GM12878 (cell line): ENCODE data around the gene BRF1. TPM values are rescaled to one million over a fixed set of nuclear protein-coding genes. Genes with fewer than 3 reads are reported as not detected.

Experiments used
- BRCA1 ChIP-seq: IDR thresholded peaks from 2 replicates; pipeline ENCODE4 v1.6.1; 2011; ENCODE audit warnings: low read depth, low read length, improper control_type of control experiment
- CEBPB ChIP-seq, 2 experiments: fragments of 150-350 bp in 1 of 2; IDR thresholded peaks; 2 replicates each; pipeline ENCODE4 v1.6.1; 2012 to 2014; ENCODE audit warnings: low read depth in 2 of 2, low read length in 2 of 2, borderline replicate concordance in 1 of 2, inconsistent platforms in 1 of 2
- CEBPZ ChIP-seq: fragments of 150-350 bp; IDR thresholded peaks from 2 replicates; pipeline ENCODE4 v1.6.1; 2016; ENCODE audit warnings: low read depth, low read length
- CHD1 ChIP-seq: IDR thresholded peaks from 2 replicates; pipeline ENCODE4 v1.6.1; 2012; ENCODE audit warnings: low read depth, low read length, improper control_type of control experiment
- EP300 ChIP-seq, 2 experiments: fragments of 150-350 bp in 1 of 2; IDR thresholded peaks; 2 replicates each; pipeline ENCODE4 v1.6.1; 2011 to 2012; ENCODE audit warnings: low read depth in 2 of 2, low read length in 2 of 2, borderline replicate concordance in 1 of 2, improper control_type of control experiment in 1 of 2, inconsistent platforms in 1 of 2; ENCODE audit not compliant: control insufficient read depth in 1 of 2
- ESRRA ChIP-seq: IDR thresholded peaks from 2 replicates; pipeline ENCODE4 v1.6.1; 2012; ENCODE audit warnings: mild to moderate bottlenecking, low read length, improper control_type of control experiment
- GATAD2B ChIP-seq: fragments of 450-650 bp; conservative IDR thresholded peaks from 2 replicates; pipeline ENCODE4 v1.6.1; 2017; ENCODE audit warnings: low read depth, mild to moderate bottlenecking, moderate library complexity
- HDAC2 ChIP-seq: fragments of 200-600 bp; sonication (generic); IDR thresholded peaks from 2 replicates; pipeline ENCODE4 v1.6.1; 2017
- MEF2B ChIP-seq: fragments of 450-650 bp; IDR thresholded peaks from 2 replicates; pipeline ENCODE4 v1.6.1; 2018; ENCODE audit warnings: mild to moderate bottlenecking, moderate library complexity; ENCODE audit not compliant: partially characterized antibody, poor library complexity, severe bottlenecking
- MYC ChIP-seq: IDR thresholded peaks from 2 replicates; pipeline ENCODE4 v1.6.1; 2011; ENCODE audit warnings: mild to moderate bottlenecking, low read length, moderate library complexity, inconsistent platforms; ENCODE audit not compliant: insufficient read depth, insufficient replicate concordance, insufficient read length, severe bottlenecking
- NBN ChIP-seq: fragments of 450-650 bp; IDR thresholded peaks from 2 replicates; pipeline ENCODE4 v1.6.1; 2016
- NFYB ChIP-seq: IDR thresholded peaks from 2 replicates; pipeline ENCODE4 v1.6.1; 2011; ENCODE audit warnings: low read depth, mild to moderate bottlenecking, low read length, improper control_type of control experiment, moderate library complexity; ENCODE audit not compliant: insufficient read depth
- PAX5 ChIP-seq: IDR thresholded peaks from 2 replicates; pipeline ENCODE4 v1.6.1; 2011; ENCODE audit warnings: low read depth, low read length, borderline replicate concordance
- POLR2A ChIP-seq: IDR thresholded peaks from 2 replicates; pipeline ENCODE4 v1.6.1; 2011; ENCODE audit warnings: low read depth, mild to moderate bottlenecking, low read length
- RAD51 ChIP-seq: fragments of 450-650 bp; IDR thresholded peaks from 2 replicates; pipeline ENCODE4 v1.6.1; 2016; ENCODE audit warnings: moderate library complexity, mild to moderate bottlenecking, inconsistent platforms
- SKIL ChIP-seq: fragments of 450-650 bp; IDR thresholded peaks from 2 replicates; pipeline ENCODE4 v1.6.1; 2017; ENCODE audit warnings: mild to moderate bottlenecking, low read depth, inconsistent platforms; ENCODE audit not compliant: poor library complexity, severe bottlenecking
- SPI1 ChIP-seq: IDR thresholded peaks from 2 replicates; pipeline ENCODE4 v1.6.1; 2011; ENCODE audit warnings: low read depth, mild to moderate bottlenecking, low read length, moderate library complexity, borderline replicate concordance; ENCODE audit not compliant: insufficient read depth
- STAT1 ChIP-seq: fragments of 450-650 bp; conservative IDR thresholded peaks from 2 replicates; pipeline ENCODE4 v1.6.1; 2014; ENCODE audit warnings: antibody characterized with exemption, mild to moderate bottlenecking
- WRNIP1 ChIP-seq: IDR thresholded peaks from 2 replicates; pipeline ENCODE4 v1.6.1; 2011; ENCODE audit warnings: low read depth, low read length, improper control_type of control experiment, borderline replicate concordance
- YBX1 ChIP-seq: fragments of 450-650 bp; IDR thresholded peaks from 2 replicates; pipeline ENCODE4 v1.6.1; 2016; ENCODE audit warnings: antibody characterized with exemption
- YY1 ChIP-seq: IDR thresholded peaks from 2 replicates; pipeline ENCODE4 v1.6.1; 2011; ENCODE audit warnings: low read depth, mild to moderate bottlenecking, low read length
- ZBTB4 ChIP-seq: fragments of 450-650 bp; formaldehyde crosslinking; IDR thresholded peaks from 2 replicates; pipeline ENCODE4 v1.4.0; 2022; ENCODE audit warnings: mild to moderate bottlenecking, moderate library complexity
- ZNF24 ChIP-seq: fragments of 450-650 bp; IDR thresholded peaks from 2 replicates; pipeline ENCODE4 v1.6.1; 2017; ENCODE audit warnings: antibody characterized with exemption, mild to moderate bottlenecking
- polyA plus RNA-seq, 11 experiments: library from polyadenylated mRNA; depleted of rRNA in 4 of 11; unstranded in 6 of 11; stranded (reverse) in 5 of 11; fragments of >200 nt; fragmentation: Nextera tagmentation in 4 of 11; fragmentation: Illumina TruSeq in 1 of 11; extraction: Ambion mirVana in 4 of 11; extraction: Trizol in 1 of 11; gene quantifications; 1 replicate in 1 of 11; 2 replicates in 10 of 11; pipeline versions ENCODE4 v1.2.1 to v1.2.3, GENCODE V29; 2011 to 2016; ENCODE audit warnings: inconsistent platforms in 2 of 11, missing spikeins in 2 of 11, low read depth in 1 of 11
- total RNA-seq, 4 experiments: library from RNA; depleted of rRNA in 3 of 4; stranded (reverse); fragments of >200 nt in 3 of 4; fragmentation: Illumina TruSeq in 1 of 4; extraction: Trizol in 1 of 4; gene quantifications; 2 replicates each; pipeline versions ENCODE4 v1.2.1 to v1.2.3, GENCODE V29; 2013 to 2021

Gene BRF1
- total and polyA plus RNA-seq, 10 of the 15 experiments (the other 5 are each of a cell fraction or from before 2014, with no cell fraction given) = 0.21 to 33.5 (median 10.7) TPM

DNA sequence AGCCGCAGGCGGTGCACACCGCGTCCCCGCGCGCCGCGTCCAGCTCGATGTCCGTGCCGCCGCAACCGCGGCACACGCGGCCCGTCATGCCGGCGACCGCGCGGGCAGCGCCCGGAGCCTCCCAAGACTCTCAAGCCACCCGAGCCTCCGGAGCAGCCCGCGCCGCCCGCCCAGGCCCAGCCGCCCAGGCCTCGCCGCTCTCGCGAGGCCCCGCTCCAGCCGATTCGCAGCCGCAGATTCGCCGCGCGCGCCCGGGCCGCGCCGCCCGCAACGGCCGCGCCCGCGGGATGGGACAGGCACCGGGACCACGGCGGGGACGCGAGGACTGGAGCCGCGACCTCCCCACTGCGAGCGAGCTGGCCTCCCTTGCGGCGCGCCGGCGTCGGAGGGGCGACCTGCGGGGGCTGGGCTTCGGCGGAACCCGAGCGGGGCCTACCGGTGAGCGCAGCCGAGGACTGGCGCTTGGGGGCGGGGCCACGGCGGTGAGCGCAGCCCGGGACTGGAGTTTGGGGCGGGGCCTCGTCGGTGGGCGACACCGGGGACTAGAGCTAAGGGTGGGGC, at the start of gene BRF1 (continued):
- no peak for TF ChIP-seq WRNIP1
- TF ChIP-seq CEBPB (IDR thresholded peaks at IDR 0.05; ENCODE audit: borderline replicate concordance in 1 of 2, low read depth in 2 of 2, low read length in 2 of 2) = no peak
- no peak for TF ChIP-seq MYC
- no peak for TF ChIP-seq CHD1
- no peak for TF ChIP-seq PAX5
- TF ChIP-seq EP300 (IDR thresholded peaks at IDR 0.05; ENCODE audit: borderline replicate concordance in 1 of 2, control insufficient read depth in 1 of 2, low read depth in 2 of 2, low read length in 2 of 2) = peak in 1 of 2 experiments; percentile 55; a peak in 1 of 4 replicates
- TF ChIP-seq YBX1 = no peak
- TF ChIP-seq SKIL = no peak
- no peak for TF ChIP-seq ESRRA
- TF ChIP-seq CEBPZ = no peak
- no peak for TF ChIP-seq YY1
- no peak for TF ChIP-seq HDAC2
- TF ChIP-seq STAT1 = no peak
- TF ChIP-seq ZBTB4 (CRISPR knock-in tag) = no peak
- peak; percentile 98 for TF ChIP-seq GATAD2B
- TF ChIP-seq SPI1 = no peak
- no peak for TF ChIP-seq NFYB
- peak; percentile 72; the same call in 1 of the 2 replicates for TF ChIP-seq BRCA1
- TF ChIP-seq ZNF24 = 0 out of 2 replicates have a peak, but pooled peaks have one; percentile 14
- no peak for TF ChIP-seq MEF2B
- TF ChIP-seq NBN = no peak
- peak; percentile 90 for TF ChIP-seq POLR2A
- TF ChIP-seq RAD51 = no peak
